Transverse colon (tissue), 3 donors: ENCODE measurements around the gene P3H1.

Experiments
- CTCF ChIP-seq, 5 experiments: fragments of 200-600 bp in 3 of 5; fragments of 450-650 bp in 2 of 5; sonication (generic) in 3 of 5; IDR thresholded peaks; 1 replicate in 2 of 5; 2 replicates in 3 of 5; pipeline ENCODE4 v1.5.1; 2016 to 2017; ENCODE audit warnings: antibody characterized with exemption in 5 of 5, inconsistent platforms in 3 of 5, mild to moderate bottlenecking in 2 of 5, moderate library complexity in 1 of 5
- POLR2A ChIP-seq: fragments of 450-650 bp; IDR thresholded peaks from one replicate; pipeline ENCODE4 v1.6.1; 2016; ENCODE audit warnings: antibody characterized with exemption, mild to moderate bottlenecking, moderate library complexity

GRCh38 chr1:42788021-42788420 is 21.2 kb upstream of the P3H1 start:
- no peak for TF ChIP-seq CTCF (IDR thresholded peaks at IDR 0.05)
- TF ChIP-seq POLR2A, result no peak
